HG03558 (cell line): ENCODE results near the gene MTSS2.

Source experiments
- ATAC-seq: cut with Tn5 transposase; IDR thresholded peaks from one replicate; pipeline ENCODE4 v1.9.1; 2021; ENCODE audit warnings: moderate number of reproducible peaks; ENCODE audit not compliant: unreplicated experiment; ENCODE audit errors: extremely low read depth

The MTSS2 gene, protein sequence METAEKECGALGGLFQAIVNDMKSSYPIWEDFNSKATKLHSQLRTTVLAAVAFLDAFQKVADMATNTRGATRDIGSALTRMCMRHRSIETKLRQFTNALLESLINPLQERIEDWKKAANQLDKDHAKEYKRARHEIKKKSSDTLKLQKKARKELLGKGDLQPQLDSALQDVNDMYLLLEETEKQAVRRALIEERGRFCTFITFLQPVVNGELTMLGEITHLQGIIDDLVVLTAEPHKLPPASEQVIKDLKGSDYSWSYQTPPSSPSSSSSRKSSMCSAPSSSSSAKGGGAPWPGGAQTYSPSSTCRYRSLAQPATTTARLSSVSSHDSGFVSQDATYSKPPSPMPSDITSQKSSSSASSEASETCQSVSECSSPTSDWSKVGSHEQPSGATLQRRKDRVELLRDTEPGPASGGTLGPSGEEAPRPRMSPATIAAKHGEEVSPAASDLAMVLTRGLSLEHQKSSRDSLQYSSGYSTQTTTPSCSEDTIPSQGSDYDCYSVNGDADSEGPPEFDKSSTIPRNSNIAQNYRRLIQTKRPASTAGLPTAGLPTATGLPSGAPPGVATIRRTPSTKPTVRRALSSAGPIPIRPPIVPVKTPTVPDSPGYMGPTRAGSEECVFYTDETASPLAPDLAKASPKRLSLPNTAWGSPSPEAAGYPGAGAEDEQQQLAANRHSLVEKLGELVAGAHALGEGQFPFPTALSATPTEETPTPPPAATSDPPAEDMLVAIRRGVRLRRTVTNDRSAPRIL

DNA sequence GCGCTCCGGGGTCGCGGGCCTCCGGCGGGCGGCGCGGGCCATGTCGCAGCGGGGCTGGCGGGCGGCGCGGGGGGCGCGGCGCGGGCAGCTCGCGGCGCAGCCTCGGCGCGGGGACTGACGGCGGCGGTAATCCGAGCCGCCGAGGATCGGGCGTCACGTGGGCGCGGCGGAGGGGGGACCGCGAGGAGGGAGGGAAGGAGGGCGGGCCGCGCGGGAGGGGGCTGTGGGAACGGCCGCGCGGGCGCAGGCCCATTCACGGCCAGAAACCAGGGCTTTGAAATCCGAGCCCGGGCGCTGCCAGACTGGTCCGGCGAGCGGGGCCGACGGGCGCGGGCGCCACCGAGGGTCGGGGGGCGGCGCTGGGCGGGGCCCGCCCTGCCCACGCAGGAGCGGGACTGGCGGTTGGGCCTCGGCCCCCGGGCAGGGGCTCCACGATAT lies at the start of gene MTSS2:
Gene MTSS2 (minus strand): TSS at position 116 of the 438 bp plus-strand sequence. CDS start 262 bp downstream, outside the sequence.
- no peak for ATAC-seq

DNA sequence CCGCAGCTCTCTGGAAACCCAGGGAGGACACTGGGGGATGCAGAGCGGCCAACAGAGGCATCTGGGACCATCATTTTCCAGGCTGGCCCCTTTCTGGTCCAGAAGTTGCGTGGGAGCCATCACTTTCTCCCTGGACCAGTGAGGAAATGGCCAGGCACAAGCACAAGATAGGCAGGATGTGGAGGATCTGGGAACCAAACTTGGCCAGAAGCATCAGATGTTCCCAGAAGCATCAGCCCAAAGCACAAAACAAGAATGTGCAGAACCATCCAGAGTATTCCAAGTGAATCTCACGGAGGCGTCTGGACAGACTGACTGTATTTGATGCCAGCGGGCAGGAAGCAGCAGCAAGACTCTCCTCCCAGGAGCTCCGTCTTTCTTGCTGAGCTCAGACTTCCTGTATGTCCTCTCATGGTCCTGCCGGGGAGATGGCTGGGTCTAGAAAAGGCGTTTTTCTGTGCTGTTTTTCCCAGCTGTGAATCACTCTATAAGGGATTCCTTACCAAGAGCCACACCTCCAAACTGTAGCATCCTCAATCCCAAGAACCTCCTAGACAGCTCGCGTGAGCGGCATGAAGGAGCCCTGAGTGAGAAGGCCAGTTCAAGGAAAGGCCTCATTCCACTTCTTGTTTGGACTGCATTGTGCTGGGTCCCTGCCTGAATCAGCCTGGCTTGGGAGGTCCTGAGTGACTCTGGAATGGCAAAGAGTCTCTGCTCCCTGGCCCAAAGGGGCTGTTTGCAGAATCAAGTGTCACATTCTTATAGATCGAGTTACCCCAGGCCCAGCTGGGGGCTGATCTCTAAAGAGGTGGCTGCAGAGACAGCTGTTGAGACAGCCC lies 49.5 kb upstream of the MTSS2 start:
- no peak for ATAC-seq

DNA sequence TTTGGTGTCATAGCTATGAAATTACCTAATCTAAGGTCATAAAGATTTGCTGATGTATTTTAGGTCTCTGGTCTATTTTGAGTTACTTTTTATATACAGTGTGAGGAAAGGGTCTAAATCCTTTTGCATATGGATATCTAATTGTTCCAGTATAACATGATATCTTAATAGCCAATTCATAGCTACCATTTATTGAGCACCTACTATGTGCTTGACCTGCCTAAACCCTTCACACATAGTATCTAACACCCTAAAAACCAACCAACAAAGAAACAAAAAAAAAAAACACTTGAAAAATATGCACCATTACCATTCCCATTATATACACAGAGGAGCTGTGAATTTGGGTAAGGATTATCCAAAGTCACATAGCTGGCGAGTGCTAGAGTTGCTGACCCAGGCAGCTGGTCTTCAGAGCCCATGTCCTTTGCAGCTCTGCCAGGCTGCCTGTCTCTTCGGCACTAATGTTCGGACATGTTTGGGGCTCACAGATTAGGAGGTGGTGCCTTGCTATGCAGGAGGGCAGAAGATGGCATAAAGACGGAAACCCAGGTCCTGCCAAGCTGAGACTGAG lies 48.8 kb upstream of the MTSS2 start:
- no peak for ATAC-seq

DNA sequence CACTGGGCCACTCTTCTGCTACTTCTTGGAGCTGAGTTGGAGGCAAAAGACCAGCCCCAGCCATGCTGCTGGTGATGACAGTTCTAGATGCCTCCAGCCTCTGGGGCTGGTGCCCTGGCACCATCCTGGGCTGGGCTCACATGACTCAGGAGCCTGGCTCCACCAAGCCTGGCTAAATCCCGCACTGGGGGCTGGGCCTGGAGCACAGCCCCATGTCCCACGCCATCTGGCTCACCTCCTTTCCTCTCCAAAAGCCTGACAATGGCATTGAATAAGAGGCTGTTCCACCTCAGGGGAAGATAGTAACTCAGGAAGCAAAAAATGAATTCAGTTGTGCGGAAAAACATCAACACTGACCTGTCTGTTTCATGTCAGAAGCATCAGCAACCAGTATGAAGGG lies 45.1 kb upstream of the MTSS2 start:
- ATAC-seq: no peak

DNA sequence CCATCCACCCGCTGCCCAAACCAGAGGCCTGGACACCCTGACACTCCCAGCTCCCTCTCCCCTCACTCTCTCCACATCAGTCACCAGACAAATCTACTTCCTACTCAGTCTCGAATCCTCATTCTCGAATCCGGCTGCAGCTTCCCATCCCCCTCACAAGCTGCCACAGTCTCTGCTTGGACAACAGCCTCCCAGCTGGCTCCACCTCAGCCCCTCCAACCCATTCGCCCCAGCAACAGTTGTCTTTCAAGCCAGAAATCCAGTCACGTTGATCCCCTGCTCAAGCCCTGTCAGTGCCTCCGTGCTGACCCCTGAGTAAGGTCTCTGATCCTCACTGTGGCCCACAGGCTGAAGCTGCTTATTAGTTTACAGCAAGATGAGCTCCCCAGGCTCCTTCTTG lies 44.2 kb upstream of the MTSS2 start:
- no peak for ATAC-seq

DNA sequence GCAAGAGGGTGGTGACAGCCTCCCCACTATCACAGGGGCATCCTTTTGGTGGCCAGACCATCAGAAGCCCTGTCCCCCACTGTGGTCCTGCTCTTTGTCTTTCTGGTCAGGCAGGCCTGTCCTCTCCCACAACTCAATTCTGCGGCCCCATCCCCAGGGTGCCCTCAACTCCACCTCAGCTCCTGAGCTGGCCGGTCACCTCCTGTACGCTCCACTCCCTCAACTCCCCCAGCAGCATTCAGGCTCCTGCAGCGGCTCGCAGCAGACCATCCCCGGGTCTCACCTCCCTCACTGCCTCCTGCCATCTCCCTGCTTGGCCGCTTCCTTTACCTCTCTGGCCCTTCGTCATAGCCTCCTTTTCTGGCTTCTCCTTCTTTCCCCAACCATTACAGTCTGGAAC lies 43.4 kb upstream of the MTSS2 start:
- ATAC-seq: no peak

DNA sequence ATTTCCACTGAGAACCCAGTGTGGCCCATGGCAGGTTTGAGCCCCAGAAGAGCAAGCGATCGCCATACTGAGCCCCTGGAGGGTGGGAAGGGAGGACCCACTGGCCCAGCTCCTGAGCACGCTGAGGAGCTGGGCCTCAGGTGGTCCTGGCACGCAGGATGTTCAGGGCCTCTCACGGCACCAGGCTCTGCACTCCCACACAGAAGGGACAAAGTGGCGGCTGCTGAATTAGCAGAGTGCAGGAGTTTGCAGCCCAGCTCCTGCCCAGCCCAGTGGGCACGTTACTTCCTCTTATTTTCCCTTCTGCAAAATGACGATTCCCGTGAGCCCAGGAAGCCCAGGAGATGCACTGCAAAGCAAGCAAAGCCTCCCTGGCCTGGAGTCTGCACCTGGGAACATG lies 42.3 kb upstream of the MTSS2 start:
- ATAC-seq: no peak

DNA sequence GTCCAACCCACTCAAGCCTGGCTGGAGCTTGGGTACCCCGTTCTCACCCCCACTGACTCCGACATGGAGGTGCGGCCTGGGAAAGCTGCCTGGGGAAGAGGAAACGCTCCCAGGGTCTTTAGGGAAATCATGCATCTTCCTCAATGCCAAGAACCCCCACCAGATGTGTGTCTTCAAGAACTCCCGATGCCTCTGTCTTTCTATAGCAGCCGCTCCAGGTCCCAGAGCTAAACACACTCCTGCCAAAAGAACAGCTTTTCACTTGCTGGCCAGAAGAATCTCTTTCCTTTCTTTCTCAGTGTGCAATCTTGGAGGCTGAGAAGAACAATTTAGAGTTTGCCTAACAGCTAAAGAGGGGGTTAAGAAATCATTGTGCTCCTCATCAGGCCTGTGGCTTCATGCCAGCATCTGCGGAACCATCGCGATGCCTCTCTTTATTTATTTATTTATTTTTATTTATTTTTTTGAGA lies 41.1 kb upstream of the MTSS2 start:
- no peak for ATAC-seq

DNA sequence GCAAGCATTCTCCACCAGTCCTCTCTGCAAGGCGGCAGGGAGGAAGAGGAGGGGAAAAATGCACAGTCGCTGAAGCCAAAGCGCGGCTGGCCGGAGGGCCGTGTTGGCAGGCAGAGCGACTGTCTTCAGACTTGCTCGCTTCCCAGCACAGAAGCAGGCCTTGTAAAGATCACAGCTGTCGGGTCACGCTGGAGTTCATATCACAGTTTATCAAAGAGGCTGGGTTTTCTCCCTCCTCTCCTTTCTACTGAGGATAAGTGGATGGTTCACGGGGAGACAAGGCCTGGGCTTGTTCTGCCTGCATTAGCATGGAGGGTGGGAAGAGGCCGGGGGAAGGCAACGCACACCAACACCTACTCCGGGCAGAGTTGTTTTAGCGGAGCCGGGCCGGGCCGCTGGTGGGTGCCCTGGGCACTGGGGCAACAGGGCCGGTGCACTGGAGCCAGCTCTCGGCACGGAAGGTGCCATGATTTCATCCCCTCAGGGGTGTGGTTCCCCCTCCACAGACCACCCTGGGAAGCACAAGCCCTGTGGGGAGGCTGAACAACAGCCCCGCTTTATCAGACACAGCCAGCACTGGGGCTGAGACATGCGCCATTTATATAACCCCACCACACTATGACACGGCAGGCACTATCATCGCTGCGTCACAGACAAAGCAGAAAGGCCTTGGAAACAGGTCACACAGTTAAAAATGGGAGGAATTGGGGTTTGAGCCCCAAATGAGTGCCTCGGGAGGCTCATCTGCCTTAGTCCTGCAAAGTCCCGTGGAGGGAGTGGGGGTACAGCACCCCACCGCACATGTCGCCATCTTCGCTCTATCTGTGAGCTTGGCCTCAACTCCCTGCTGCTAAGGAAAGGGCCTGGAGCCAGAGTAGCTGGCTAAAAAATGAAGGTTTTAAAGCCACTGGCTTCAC lies 40.3 kb upstream of the MTSS2 start:
- ATAC-seq: no peak

DNA sequence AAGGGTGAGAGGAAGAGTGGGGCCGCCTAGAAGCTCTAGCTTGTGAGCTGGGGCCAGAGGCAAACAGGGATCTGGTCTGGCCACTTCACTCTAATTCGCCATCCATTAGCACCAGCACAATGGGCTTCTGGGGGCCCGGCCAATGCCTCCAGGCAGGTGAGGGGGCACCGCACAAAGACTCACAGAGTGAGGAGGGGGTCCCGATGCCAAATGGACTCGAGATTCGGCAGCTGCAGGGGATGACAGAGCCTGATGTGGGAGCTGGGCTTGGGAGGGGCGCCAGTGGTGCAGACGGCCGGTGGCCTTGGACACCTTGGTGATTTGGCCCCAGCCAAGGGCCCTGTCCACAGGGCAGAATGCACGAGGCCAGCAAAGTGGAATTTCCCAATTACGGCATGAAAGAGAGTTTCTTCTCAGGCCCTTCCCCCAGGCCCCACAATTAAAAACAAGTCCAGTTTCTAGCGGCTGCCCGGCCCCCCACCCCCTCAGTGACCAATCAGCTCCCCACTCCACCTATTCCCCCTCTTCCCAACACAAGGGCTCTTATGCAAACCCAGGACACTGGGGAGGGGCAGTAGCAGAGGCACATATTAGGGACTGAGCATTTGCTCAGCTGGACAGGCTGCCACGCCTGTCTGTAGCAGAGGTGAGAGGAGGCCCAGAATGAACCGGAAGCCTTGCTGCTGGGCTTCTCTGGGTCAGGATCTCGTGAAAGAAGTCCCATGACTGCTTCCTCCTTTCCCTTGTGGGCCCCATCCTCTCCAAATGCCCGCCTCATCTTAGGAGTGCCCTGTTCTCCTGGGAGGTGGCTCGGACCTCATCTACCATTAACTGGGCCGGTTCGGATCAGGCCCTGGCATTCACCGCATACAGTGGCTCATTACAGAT lies 39.4 kb upstream of the MTSS2 start:
- no peak for ATAC-seq

DNA sequence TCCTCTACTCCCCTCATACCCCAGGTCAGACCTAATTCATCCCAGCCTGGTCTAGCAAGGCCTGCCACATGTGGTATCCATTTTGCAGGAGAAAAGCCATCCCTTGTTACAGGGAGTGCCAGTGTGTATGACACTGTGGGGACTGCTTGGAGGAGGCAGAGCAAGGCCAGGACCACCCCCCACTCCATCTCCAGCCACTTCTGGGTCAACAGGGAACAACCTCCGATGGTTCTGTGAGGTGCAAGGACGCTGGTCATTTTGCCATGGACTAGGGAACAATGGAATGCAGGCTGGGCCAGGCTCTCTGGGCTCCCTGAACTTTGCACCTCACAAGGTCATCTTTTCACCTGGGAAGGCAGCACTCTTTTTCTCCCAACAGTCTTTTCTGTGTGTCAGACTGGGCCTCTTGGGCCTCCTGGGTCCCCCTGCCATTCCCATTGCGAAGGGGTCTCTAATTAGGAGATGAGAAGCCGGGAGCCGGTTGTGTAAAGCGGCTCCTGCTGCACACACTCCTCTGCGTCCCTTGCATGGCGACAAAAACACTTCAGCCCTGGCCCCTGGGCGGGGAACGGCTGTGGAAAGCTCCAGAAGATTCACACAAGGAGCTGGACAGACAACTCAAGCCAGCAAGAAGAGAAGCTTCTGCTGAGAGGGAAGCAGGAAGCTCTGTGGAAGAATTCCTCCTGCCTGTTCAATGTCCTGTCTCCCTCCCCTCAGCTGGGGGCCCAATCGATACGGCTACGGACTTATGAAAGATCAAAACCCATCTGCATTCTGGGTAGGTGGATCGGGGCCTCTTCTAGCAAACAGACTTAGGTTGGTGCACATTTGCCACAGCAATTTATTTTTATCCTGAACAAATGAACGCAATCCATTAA lies 38.5 kb upstream of the MTSS2 start:
- no peak for ATAC-seq

DNA sequence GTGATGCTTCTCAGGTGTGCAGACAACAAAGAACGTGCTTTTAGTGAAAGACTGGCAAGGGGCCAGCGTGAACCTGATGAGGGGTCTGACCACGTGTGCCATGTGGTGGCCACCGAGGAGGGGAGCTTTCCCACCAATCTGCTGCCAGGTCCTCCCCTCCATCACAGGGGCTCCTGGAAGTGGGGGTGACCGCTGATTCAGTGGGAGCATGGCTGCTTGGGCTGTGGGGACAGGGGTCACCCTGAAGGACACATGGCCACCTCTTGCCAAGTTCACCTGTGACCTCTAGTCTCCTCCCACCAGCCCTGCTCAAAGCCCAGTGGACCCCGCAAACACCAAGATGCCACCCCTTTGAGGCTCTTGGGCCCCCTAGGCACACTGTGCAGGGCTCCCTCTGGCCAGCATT lies 37.9 kb upstream of the MTSS2 start:
- no peak for ATAC-seq

DNA sequence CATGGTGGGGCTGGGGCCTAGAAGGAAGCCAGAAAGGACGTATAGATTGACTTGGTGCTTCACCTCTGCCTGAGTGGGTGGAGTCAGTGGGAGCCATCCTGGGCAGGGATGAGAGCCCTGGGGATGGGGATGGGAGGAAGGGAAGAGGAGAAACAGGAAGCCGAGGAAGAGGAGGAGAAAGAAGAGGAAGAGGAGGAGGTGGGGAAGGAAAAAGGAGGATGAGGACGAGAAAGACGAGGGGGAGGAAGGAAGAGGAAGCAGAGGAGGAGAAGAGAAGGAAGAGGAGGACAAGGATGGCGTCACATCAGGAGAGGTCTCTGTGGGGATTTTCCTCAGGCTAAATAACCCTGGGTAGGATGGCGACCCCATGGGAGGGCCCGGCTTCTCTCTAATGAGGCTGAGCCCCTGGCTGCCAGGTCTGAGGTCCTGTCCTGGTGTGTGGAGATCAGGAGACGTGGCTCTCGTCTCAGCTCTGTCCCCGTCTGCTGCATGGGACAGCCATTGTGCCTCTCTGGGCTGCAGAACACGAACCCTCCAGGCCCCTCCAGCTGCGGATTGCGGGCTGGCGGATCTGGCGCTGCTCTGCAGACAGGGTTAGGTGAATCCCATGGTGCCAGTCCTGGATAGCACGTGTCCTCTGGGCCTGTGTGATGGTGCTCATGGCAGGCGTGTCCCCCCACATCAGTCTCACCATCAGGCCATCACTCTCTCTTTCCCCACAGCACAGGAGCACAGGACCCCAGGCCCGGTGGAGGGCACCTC lies 35.5 kb upstream of the MTSS2 start:
- no peak for ATAC-seq

DNA sequence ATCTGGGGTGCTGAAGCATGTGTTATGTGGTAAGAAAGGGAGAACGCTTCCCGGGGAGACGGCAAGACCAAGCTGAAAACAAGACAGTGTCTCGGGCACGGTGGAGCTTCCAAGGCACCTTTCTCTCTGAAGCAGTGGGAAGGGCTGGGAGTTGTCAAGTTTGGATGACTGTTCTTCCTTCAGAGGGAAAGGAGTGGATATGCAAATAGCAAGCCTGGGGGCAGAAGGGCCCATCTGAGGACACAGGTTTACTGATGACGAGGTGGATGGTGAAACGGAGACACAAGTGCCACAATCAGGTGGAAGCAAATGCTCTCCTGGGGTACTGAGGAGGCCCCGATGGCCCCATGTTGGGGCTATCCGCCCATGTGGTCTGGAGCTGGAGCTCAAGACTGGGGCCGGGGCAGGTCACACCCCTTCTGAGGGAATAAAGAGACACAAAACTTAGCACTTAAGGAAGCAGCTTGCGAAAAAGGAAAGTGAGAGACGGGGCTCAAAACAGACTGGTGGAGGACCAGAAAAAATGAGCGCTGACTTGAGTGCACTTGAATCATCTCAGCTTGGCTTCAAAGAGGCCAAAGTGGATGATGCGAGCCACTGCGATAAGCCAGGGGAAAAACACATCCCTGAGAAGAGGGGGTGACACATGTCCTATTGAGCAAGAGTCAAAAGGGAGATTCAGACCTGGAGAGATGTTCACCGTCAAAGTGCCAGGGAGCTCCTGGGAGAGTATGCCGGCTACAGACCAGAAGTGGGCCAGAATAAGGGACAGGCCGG lies 34.8 kb upstream of the MTSS2 start:
- no peak for ATAC-seq

DNA sequence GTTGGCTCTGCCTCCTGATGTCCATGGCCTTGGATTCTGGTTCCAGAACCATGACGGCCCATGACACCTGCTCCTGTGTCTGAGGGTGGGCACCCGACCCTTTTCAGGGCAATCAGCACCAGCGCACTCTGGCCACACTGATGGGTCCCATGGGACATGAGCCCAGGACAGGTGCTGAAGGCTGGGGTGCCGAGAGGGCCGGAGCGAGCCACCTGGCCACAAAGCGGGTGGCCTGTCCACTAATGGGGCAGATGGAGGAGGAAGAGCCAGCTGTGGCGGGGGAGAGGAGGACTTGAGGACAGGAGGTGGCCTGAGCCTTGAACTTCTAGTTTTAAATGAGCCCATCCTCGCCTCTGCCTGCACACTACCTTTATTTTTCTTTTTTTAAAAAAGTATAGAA lies 31.2 kb upstream of the MTSS2 start:
- ATAC-seq: no peak

DNA sequence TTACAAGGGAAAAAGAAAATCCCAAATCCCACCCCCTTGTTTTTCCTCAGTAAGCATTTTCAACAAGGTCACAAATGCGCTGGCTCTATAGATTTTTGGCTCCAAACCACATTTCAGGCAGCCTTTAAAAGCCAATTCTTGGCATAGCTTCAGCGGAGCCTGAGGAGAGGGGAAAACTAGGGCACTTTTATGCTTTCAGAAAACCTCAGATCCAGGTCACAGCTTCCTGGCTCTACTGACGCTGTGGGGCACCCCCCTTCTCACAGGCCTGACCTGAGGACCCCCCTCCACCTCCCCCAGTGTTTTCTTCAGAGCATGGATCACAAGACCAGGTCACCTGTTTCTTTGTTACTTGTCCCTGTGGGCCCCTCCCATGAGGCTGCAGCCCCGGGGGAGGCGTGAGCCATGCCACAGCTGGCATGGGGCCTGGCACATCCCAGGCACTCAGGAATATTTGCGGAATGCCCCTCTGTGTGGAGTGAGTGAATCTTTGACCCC lies 30.1 kb upstream of the MTSS2 start:
- no peak for ATAC-seq
